Keratinocyte (primary cell): ENCODE measurements around the gene TBP. TPM values are rescaled to one million over a fixed set of nuclear protein-coding genes. Genes with fewer than 3 reads are reported as not detected.

ENCODE experiments used
- DNase-seq: peaks from one replicate; pipeline ENCODE4 v3.0.0-alpha.2; 2011; ENCODE audit warnings: low read depth, missing footprints, low spot score
- FAIRE-seq: peaks from 2 replicates; lab custom pipeline; 2011; peaks lifted over from hg19 to GRCh38; lab: Jason Lieb, UNC
- H2AFZ ChIP-seq: 2 replicates; pipeline ENCODE4 v1.6.0; 2012; ENCODE audit warnings: low read length, control low read depth, inconsistent platforms; ENCODE audit not compliant: control insufficient read depth
- H3K27ac ChIP-seq: 2 replicates; pipeline ENCODE4 v1.5.1; 2011; ENCODE audit warnings: low read length; ENCODE audit not compliant: control insufficient read depth, insufficient read depth
- H3K27me3 ChIP-seq: 3 replicates; pipeline ENCODE4 v1.6.0; 2011; ENCODE audit warnings: low read length; ENCODE audit not compliant: control insufficient read depth, insufficient read depth; ENCODE audit errors: extremely low read depth
- H3K36me3 ChIP-seq, 2 experiments: 2 replicates in 1 of 2; 3 replicates in 1 of 2; pipeline ENCODE4 v1.5.1; 2011; ENCODE audit warnings: low read length in 2 of 2, mild to moderate bottlenecking in 1 of 2; ENCODE audit not compliant: control insufficient read depth in 2 of 2, insufficient read depth in 2 of 2; ENCODE audit errors: extremely low read depth in 1 of 2
- H3K4me1 ChIP-seq: 3 replicates; pipeline ENCODE4 v1.5.1; 2011; ENCODE audit warnings: low read length; ENCODE audit not compliant: control insufficient read depth, insufficient read depth; ENCODE audit errors: extremely low read depth
- H3K4me2 ChIP-seq: 3 replicates; pipeline ENCODE4 v1.6.0; 2011; ENCODE audit warnings: low read depth, low read length; ENCODE audit not compliant: control insufficient read depth, insufficient read depth; ENCODE audit errors: extremely low read depth
- H3K4me3 ChIP-seq, 3 experiments: fragments of 200-600 bp in 1 of 3; sonication (generic) in 1 of 3; 2 replicates in 2 of 3; 3 replicates in 1 of 3; pipeline ENCODE4 v1.5.1; 2011 to 2016; ENCODE audit warnings: low read length in 3 of 3, mild to moderate bottlenecking in 3 of 3, control low read depth in 2 of 3, inconsistent platforms in 1 of 3, low read depth in 1 of 3, mixed read lengths in 1 of 3, mixed run types in 1 of 3, moderate library complexity in 1 of 3; ENCODE audit not compliant: control insufficient read depth in 2 of 3, insufficient read depth in 2 of 3; ENCODE audit errors: extremely low read depth in 1 of 3
- H3K79me2 ChIP-seq: 2 replicates; pipeline ENCODE4 v1.6.0; 2012; ENCODE audit warnings: low read length; ENCODE audit not compliant: control insufficient read depth, insufficient read depth
- H3K9ac ChIP-seq: 3 replicates; pipeline ENCODE4 v1.6.0; 2011; ENCODE audit warnings: low read length; ENCODE audit not compliant: control insufficient read depth, insufficient read depth; ENCODE audit errors: extremely low read depth
- H3K9me1 ChIP-seq: 3 replicates; pipeline ENCODE4 v1.6.0; 2011; ENCODE audit warnings: low read length; ENCODE audit not compliant: control insufficient read depth, insufficient read depth; ENCODE audit errors: extremely low read depth
- H3K9me3 ChIP-seq: 2 replicates; pipeline ENCODE4 v1.5.1; 2012; ENCODE audit warnings: low read depth, low read length; ENCODE audit not compliant: control insufficient read depth
- H4K20me1 ChIP-seq: 3 replicates; pipeline ENCODE4 v1.6.0; 2011; ENCODE audit warnings: low read length; ENCODE audit not compliant: control insufficient read depth, insufficient read depth; ENCODE audit errors: extremely low read depth
- CTCF ChIP-seq, 3 experiments: IDR thresholded peaks in 1 of 3; conservative IDR thresholded peaks in 1 of 3; optimal IDR thresholded peaks in 1 of 3; 2 replicates in 2 of 3; 3 replicates in 1 of 3; pipeline versions ENCODE3 to v1.5.1; 2011; ENCODE audit warnings: low read length in 3 of 3, mild to moderate bottlenecking in 3 of 3, moderate library complexity in 2 of 3, control low read depth in 1 of 3, inconsistent platforms in 1 of 3; ENCODE audit not compliant: insufficient read depth in 2 of 3; ENCODE audit errors: extremely low read depth in 1 of 3
- EZH2 ChIP-seq: IDR thresholded peaks from one replicate; pipeline ENCODE4 v1.6.1; 2012; ENCODE audit warnings: inconsistent platforms, mild to moderate bottlenecking, low read length, moderate library complexity
- dilution Hi-C: fragments of 300-500 bp; cut with MboI; formaldehyde crosslinking; loops from one replicate; pipeline ENCODE4 v1.7.0; 2020; ENCODE audit warnings: low sequenced_read_pairs; ENCODE audit not compliant: extremely low pct_ligation_motif_present
- polyA plus RNA-seq, 5 experiments: library from polyadenylated mRNA; depleted of rRNA in 3 of 5; stranded (reverse) in 3 of 5; stranded (forward) in 1 of 5; unstranded in 1 of 5; fragments of >200 nt; gene quantifications; 1 replicate in 1 of 5; 2 replicates in 3 of 5; 3 replicates in 1 of 5; pipeline versions ENCODE4 v1.2.1 to v1.2.3, GENCODE V29; 2011 to 2012; ENCODE audit warnings: missing spikeins in 2 of 5, low read depth in 1 of 5, low replicate concordance in 1 of 5

Gene TBP
- polyA plus RNA-seq, 1 donor (not counting 4 experiments of a cell fraction or from before 2014, with no cell fraction given) = 17.3 TPM

DNA sequence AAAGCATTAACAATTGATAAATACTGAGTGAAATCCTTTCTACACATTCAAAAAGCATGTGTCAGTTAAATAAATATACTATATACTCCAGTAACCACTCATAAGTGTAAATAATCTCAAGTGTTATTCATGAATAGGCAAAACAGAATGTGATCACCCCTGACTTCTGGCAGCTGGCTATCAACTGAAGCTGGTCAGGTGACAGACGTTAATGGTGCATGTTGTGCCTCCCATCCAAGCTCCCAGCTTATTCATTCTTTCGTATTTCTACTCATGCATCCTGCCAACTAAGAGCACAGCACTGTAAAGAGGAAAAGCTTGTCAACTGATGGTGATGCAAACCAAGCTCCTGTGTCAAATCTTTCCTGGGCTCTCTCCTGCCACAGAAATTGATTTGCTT, 8.8 kb upstream of the TBP start:
- H3K4me2 ChIP-seq = no peak overlapping the region
- TF ChIP-seq EZH2 = no peak
- TF ChIP-seq CTCF (optimal IDR thresholded peaks at IDR 0.05 in 1 of 3, IDR thresholded peaks at IDR 0.05 in 1 of 3, conservative IDR thresholded peaks at IDR 0.05 in 1 of 3; ENCODE audit: extremely low read depth in 1 of 3, insufficient read depth in 2 of 3, low read length in 3 of 3) = no peak
- H3K27ac ChIP-seq = no peak overlapping the region
- FAIRE-seq (no peak), DNase-seq (no peak)
- H2AFZ ChIP-seq = no peak overlapping the region
- no peaks in the 10 kb centered on the region for H3K9me1 ChIP-seq
- peaks cover 72% of the 10 kb centered on the region for H3K79me2 ChIP-seq
- H3K27me3 ChIP-seq = no peaks in the 10 kb centered on the region
- dilution Hi-C loops = no loop called here
- peaks cover 26 to 46% of the 10 kb centered on the region in 2 experiments for H3K36me3 ChIP-seq
- peaks cover 10% of the 10 kb centered on the region for H4K20me1 ChIP-seq
- no peak overlapping the region for H3K9ac ChIP-seq
- peaks cover 5% of the 10 kb centered on the region for H3K4me1 ChIP-seq
- no peak overlapping the region for H3K4me3 ChIP-seq
- H3K9me3 ChIP-seq = no peaks in the 10 kb centered on the region

- H3K4me2 ChIP-seq = peak within 1 kb of the TSS; percentile 100
- no peaks in the 10 kb centered on the region for H3K9me3 ChIP-seq
- H3K79me2 ChIP-seq = peaks cover 86% of the 10 kb centered on the region
- no peaks in the 10 kb centered on the region for H3K27me3 ChIP-seq
- peak within 1 kb of the TSS; percentile 100 for H2AFZ ChIP-seq
- TF ChIP-seq CTCF (optimal IDR thresholded peaks at IDR 0.05 in 1 of 3, IDR thresholded peaks at IDR 0.05 in 1 of 3, conservative IDR thresholded peaks at IDR 0.05 in 1 of 3; ENCODE audit: extremely low read depth in 1 of 3, insufficient read depth in 2 of 3, low read length in 3 of 3) (no peak), EZH2 (no peak)
- peak; percentile 86 for FAIRE-seq
- H4K20me1 ChIP-seq = peaks cover 4% of the 10 kb centered on the region
- H3K4me3 ChIP-seq = peak within 1 kb of the TSS; percentile 90 to 99 (median 95)
- peaks cover 28% of the 10 kb centered on the region for H3K4me1 ChIP-seq
- dilution Hi-C loops = no loop called here
- H3K9me1 ChIP-seq = no peaks in the 10 kb centered on the region
- peaks cover 8 to 11% of the 10 kb centered on the region in 2 experiments for H3K36me3 ChIP-seq
- H3K27ac ChIP-seq = peak within 1 kb of the TSS; percentile 98
- H3K9ac ChIP-seq = peak within 1 kb of the TSS; percentile 98
- DNase-seq = peak; percentile 56
These were observed 1.2 kb upstream of the TBP start, which contains the start of gene PSMB1 for GRCh38 chr6:170552765-170553533. PSMB1 (minus strand) TSS chr6:170553307; CDS start chr6:170553242, 65 bp downstream.
